OCI-LY3 (cell line): ENCODE measurements around the gene SHROOM3.
A peak's percentile ranks its signal among the peaks of the same experiment; 100 is the strongest.

Experiments
- H2AFZ ChIP-seq: fragments of 200-600, 300-600 bp; shearing (Covaris generic); 2 replicates; pipeline ENCODE4 v1.6.0; 2014; ENCODE audit warnings: antibody characterized with exemption, low read depth, low read length
- H3K27ac ChIP-seq: fragments of 200-600, 300-600 bp; sonication (generic); 2 replicates; pipeline ENCODE4 v1.5.1; 2014; ENCODE audit warnings: mild to moderate bottlenecking, low read length, moderate library complexity, mixed read lengths
- H3K27me3 ChIP-seq: fragments of 200-600, 300-600 bp; sonication (generic); 2 replicates; pipeline ENCODE4 v1.6.1; 2014; ENCODE audit warnings: low read depth, low read length, mixed read lengths
- H3K36me3 ChIP-seq: fragments of 200-600, 300-600 bp; sonication (generic); replicated peaks from 2 replicates; pipeline ENCODE3; 2014; ENCODE audit warnings: low read depth, low read length, mixed read lengths
- H3K4me1 ChIP-seq: fragments of 300-600, 200-600 bp; sonication (generic); 2 replicates; pipeline ENCODE4 v1.6.1; 2014; ENCODE audit warnings: low read length, mixed read lengths
- H3K4me2 ChIP-seq: fragments of 200-600, 300-600 bp; sonication (generic); 2 replicates; pipeline ENCODE4 v1.6.1; 2014; ENCODE audit warnings: low read length, mixed read lengths
- H3K4me3 ChIP-seq: fragments of 300-600, 200-600 bp; sonication (generic); 2 replicates; pipeline ENCODE4 v1.5.1; 2014; ENCODE audit warnings: antibody characterized with exemption, mild to moderate bottlenecking, low read length, moderate library complexity
- H3K79me2 ChIP-seq: fragments of 300-600, 200-600 bp; shearing (Covaris generic); 2 replicates; pipeline ENCODE4 v1.6.1; 2014; ENCODE audit warnings: mild to moderate bottlenecking, low read length, mixed read lengths
- H3K9ac ChIP-seq: fragments of 300-600, 200-600 bp; shearing (Covaris generic); 2 replicates; pipeline ENCODE4 v1.6.0; 2014; ENCODE audit warnings: mild to moderate bottlenecking, low read length, moderate library complexity
- H3K9me3 ChIP-seq: fragments of 200-600, 300-600 bp; shearing (Covaris generic); 2 replicates; pipeline ENCODE4 v1.6.1; 2014; ENCODE audit warnings: low read length, mixed read lengths; ENCODE audit not compliant: insufficient read depth
- H4K20me1 ChIP-seq: fragments of 200-600, 300-600 bp; sonication (generic); 2 replicates; pipeline ENCODE4 v1.6.1; 2016; ENCODE audit warnings: low read length, mixed read lengths; ENCODE audit not compliant: insufficient read depth
- EZH2phosphoT487 ChIP-seq: fragments of 200-600 bp; shearing (Covaris generic); IDR thresholded peaks from 2 replicates; pipeline ENCODE4 v1.6.1; 2018; ENCODE audit warnings: antibody characterized with exemption, mixed run types, low read depth
- TF ChIP-seq, protein P1 (sequence below): fragments of 200-600, 300-600 bp; sonication (generic); IDR thresholded peaks from 2 replicates; pipeline ENCODE4 v1.5.1; 2014; ENCODE audit warnings: antibody characterized with exemption, low read length, low read depth

The SHROOM3 gene

DNA sequence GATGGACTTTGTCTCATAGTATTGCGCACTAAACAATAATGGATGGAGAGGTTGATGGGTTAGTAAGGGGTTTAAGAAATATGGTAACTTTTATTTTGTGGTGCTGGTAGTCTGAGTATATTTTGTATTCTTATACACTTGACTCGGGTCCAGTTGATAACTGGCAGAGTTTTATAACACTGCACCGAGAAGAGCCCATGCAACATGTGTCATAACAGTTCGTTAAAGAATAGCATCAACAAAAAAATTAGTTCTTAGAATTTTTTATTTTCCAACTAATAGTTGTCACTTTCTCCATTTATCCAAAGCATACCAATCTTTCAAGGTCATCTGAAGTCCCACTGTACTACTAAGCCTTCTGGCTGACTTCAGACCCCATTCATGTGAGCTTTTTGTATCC lies 287.8 kb downstream of the SHROOM3 start:
- no peaks in the 10 kb centered on the region for H3K36me3 ChIP-seq
- H3K9me3 ChIP-seq = no peaks in the 10 kb centered on the region
- no peaks in the 10 kb centered on the region for H4K20me1 ChIP-seq
- no peak overlapping the region for H2AFZ ChIP-seq
- no peak overlapping the region for H3K27ac ChIP-seq
- H3K27me3 ChIP-seq = 0 out of 2 replicates have a peak, but pooled peaks cover 9% of the 10 kb centered on the region
- H3K4me1 ChIP-seq = peaks cover 34% of the 10 kb centered on the region
- no peak overlapping the region for H3K9ac ChIP-seq
- H3K79me2 ChIP-seq = no peaks in the 10 kb centered on the region
- 0 out of 2 replicates have a peak overlapping the region, but pooled peaks have one; percentile 39 for H3K4me3 ChIP-seq
- TF ChIP-seq, protein P1, sequence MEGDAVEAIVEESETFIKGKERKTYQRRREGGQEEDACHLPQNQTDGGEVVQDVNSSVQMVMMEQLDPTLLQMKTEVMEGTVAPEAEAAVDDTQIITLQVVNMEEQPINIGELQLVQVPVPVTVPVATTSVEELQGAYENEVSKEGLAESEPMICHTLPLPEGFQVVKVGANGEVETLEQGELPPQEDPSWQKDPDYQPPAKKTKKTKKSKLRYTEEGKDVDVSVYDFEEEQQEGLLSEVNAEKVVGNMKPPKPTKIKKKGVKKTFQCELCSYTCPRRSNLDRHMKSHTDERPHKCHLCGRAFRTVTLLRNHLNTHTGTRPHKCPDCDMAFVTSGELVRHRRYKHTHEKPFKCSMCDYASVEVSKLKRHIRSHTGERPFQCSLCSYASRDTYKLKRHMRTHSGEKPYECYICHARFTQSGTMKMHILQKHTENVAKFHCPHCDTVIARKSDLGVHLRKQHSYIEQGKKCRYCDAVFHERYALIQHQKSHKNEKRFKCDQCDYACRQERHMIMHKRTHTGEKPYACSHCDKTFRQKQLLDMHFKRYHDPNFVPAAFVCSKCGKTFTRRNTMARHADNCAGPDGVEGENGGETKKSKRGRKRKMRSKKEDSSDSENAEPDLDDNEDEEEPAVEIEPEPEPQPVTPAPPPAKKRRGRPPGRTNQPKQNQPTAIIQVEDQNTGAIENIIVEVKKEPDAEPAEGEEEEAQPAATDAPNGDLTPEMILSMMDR = no peak
- no peak for TF ChIP-seq EZH2phosphoT487
- H3K4me2 ChIP-seq = peak overlapping the region; percentile 57

DNA sequence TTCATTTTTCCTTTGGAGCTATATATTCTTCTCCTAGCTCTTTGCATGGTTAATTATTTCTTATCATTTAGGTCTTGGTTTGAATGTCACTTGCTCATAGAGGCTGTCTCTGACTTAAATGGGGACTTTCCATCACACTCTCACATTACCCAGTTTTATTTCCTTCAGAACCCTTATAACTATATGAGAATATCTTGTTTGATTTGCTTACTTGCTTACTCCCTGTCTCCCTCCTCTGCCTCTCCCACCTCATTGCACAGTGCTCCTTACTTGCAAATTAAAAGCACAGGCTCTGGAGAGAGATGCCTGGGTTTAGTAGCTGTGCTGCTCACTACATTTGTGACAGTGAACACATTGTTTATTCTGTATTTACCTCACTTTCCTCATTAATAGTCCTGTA lies 288.3 kb downstream of the SHROOM3 start:
- H3K27ac ChIP-seq = no peak overlapping the region
- no peaks in the 10 kb centered on the region for H3K79me2 ChIP-seq
- H2AFZ ChIP-seq = 0 out of 2 replicates have a peak overlapping the region, but pooled peaks have one; percentile 15
- H3K36me3 ChIP-seq = no peaks in the 10 kb centered on the region
- peaks cover 31% of the 10 kb centered on the region for H3K4me1 ChIP-seq
- no peaks in the 10 kb centered on the region for H4K20me1 ChIP-seq
- H3K9ac ChIP-seq = 0 out of 2 replicates have a peak overlapping the region, but pooled peaks have one; percentile 4
- TF ChIP-seq, protein P1 = peak; percentile 35; the same call in 1 of the 2 replicates
- TF ChIP-seq EZH2phosphoT487 = no peak
- H3K4me2 ChIP-seq = peak overlapping the region; percentile 57
- 0 out of 2 replicates have a peak, but pooled peaks cover 9% of the 10 kb centered on the region for H3K27me3 ChIP-seq
- no peaks in the 10 kb centered on the region for H3K9me3 ChIP-seq
- peak overlapping the region; percentile 39 for H3K4me3 ChIP-seq

DNA sequence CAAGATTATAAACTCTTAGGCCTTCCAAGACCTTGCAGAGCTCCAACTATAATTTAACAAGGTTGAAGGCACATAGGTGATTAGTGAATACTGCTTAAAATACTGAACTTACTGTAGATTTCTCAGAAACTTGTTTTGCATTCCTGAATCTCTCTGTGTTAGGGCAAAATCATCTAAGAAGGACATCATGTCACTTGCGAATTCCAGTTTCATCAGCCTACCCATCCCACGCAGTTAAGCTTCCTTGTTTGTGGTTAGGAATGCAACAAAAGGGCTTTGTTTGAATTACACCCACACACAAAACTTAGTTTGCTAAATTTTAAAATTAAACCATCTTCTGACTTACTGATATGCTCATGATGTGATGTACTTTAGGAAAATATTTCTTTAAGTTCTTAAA lies 288.9 kb downstream of the SHROOM3 start:
- Histone ChIP-seq H3K27me3 (0 out of 2 replicates have a peak, but pooled peaks cover 8% of the 10 kb centered on the region), H3K9me3 (no peaks in the 10 kb centered on the region), H3K4me3 (peak overlapping the region; percentile 39), H3K4me1 (peaks cover 31% of the 10 kb centered on the region), H3K9ac (0 out of 2 replicates have a peak overlapping the region, but pooled peaks have one; percentile 4), H3K79me2 (no peaks in the 10 kb centered on the region), H2AFZ (0 out of 2 replicates have a peak overlapping the region, but pooled peaks have one; percentile 15), H3K27ac (no peak overlapping the region), H3K4me2 (peak overlapping the region; percentile 57), H4K20me1 (no peaks in the 10 kb centered on the region), H3K36me3 (no peaks in the 10 kb centered on the region)
- TF ChIP-seq, protein P1 = no peak

DNA sequence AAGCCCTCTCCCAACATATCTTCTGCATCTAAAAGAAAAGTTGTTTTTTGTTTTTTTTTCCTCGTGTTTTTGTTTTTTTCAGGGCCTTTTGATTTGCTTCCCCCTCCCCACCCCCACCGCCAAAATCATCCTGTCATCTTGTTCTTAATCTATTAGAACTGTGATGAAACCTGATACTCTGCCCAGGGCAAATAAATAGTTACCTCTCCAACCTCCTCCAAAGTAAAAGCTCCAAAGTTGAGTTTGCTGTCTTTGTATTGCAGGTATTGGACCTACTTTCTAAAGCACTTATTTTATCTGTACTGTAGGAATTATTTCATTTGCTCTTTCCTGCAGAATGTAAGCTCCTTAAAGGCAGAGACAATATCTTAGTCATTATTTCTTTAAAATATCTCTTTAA lies 290.0 kb downstream of the SHROOM3 start:
- Histone ChIP-seq H4K20me1 (no peaks in the 10 kb centered on the region), H3K27ac (no peak overlapping the region), H3K4me1 (peaks cover 34% of the 10 kb centered on the region), H3K36me3 (no peaks in the 10 kb centered on the region), H3K9ac (no peak overlapping the region), H2AFZ (no peak overlapping the region), H3K4me3 (no peak overlapping the region), H3K4me2 (no peak overlapping the region), H3K9me3 (no peaks in the 10 kb centered on the region), H3K27me3 (0 out of 2 replicates have a peak, but pooled peaks cover 2% of the 10 kb centered on the region), H3K79me2 (no peaks in the 10 kb centered on the region)
- TF ChIP-seq, protein P1 = no peak
- no peak for TF ChIP-seq EZH2phosphoT487
